Fibroblast of skin of left biceps (primary cell): Measurements from ENCODE around the gene GLRA2.

Source experiments
- DNase-seq, 2 experiments: peaks; one replicate each; pipeline ENCODE4 v3.0.0-alpha.2; 2013; ENCODE audit warnings: low read depth in 2 of 2

GLRA2 gene

GRCh38 chrX:14700982-14701381 lies 171.6 kb downstream of the GLRA2 start:
- no peak for DNase-seq

- no peak for DNase-seq
Observed at GRCh38 chrX:14702145-14702544, 172.8 kb downstream of the GLRA2 start.

- no peak for DNase-seq
Observed at GRCh38 chrX:14712096-14712495, 182.8 kb downstream of the GLRA2 start.

- DNase-seq, result no peak
Observed at GRCh38 chrX:14717949-14718348, 188.6 kb downstream of the GLRA2 start.

- no peak for DNase-seq
Observed at GRCh38 chrX:14718403-14718802, 189.1 kb downstream of the GLRA2 start.

- no peak for DNase-seq
Observed at GRCh38 chrX:14729058-14729457, 199.7 kb downstream of the GLRA2 start.

GRCh38 chrX:14738643-14739042 lies 209.3 kb downstream of the GLRA2 start:
- DNase-seq, result peak; percentile 21 to 37

GRCh38 chrX:14753441-14753840 lies 224.1 kb downstream of the GLRA2 start:
- peak in 1 of 2 experiments; percentile 13 for DNase-seq

GRCh38 chrX:14758029-14758491 lies 228.7 kb downstream of the GLRA2 start:
- no peak for DNase-seq

GRCh38 chrX:14775416-14775815 lies 246.1 kb downstream of the GLRA2 start:
- no peak for DNase-seq

- no peak for DNase-seq
Observed at GRCh38 chrX:14776901-14777300, 247.6 kb downstream of the GLRA2 start.

GRCh38 chrX:14777525-14777924 lies 248.2 kb downstream of the GLRA2 start:
- peak in 1 of 2 experiments; percentile 18 for DNase-seq

GRCh38 chrX:14779580-14779979 lies 250.2 kb downstream of the GLRA2 start:
- no peak for DNase-seq
